ENCODE results near the gene GNL2. TPM values are rescaled to one million over a fixed set of nuclear protein-coding genes. Genes with fewer than 3 reads are reported as not detected.
"Not testable (repeated sequence)": the region's sequence is repeated elsewhere in the genome, so short reads cannot be mapped to it uniquely, and the experiment has no call there.

Gene GNL2
- total RNA-seq, 1 donor from 2014 or later: 108 TPM

DNA sequence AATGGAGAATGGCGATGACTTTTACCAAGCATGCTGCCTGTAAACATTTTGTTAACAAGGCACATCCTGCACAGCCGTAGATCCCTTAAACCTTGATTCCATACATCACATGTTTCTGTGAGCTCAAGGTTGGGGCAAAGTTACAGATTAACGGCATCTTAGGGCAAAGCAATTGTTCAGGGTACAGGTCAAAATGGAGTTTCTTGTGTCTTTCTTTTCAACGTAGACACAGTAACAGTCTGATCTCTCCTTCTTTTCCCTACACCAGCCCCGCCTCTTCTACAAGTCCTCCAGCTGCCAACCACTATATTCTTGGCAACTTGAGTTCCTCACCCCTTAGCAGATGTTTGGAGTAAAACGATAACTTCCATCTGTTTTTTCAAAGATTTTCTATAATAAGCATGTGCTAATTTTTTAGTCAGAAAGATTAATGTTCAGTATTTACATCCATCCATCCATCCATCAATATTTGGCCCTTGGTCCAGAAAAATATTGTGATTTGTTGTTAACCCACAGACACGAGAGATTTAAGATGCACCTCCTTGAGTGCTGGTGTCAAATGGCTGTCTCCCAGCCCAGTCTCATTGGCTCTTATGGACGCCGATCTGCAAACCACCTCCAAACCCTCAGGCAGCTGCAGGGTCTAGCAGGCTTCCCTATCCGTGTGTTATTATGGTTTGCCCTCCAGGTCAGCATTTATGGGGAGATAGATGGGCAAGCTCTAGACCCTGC lies 35.2 kb downstream of the GNL2 start:
- no peak for DNase-seq (ENCODE audit: low read depth, low spot score)

DNA sequence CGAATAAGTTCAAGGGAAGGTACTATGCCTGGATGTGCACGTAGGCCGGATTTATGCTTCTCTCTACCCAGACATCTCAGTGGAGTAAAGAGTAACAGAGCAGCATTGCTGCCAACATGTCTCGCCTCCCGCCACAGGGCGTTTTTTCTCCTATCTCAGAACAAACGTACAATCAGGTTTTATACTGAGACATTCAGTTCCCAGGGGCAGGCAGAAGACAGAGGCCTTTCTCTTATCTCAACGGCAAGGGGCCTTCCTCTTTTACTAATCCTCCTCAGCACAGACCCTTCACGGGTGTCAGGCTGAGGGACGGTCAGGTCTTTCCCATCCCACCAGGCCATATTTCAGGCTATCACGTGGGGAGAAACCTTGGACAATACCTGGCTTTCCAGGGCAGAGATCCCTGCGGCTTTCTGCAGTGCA lies 35.8 kb downstream of the GNL2 start:
- not testable (repeated sequence) for DNase-seq (ENCODE audit: low read depth, low spot score)

DNA sequence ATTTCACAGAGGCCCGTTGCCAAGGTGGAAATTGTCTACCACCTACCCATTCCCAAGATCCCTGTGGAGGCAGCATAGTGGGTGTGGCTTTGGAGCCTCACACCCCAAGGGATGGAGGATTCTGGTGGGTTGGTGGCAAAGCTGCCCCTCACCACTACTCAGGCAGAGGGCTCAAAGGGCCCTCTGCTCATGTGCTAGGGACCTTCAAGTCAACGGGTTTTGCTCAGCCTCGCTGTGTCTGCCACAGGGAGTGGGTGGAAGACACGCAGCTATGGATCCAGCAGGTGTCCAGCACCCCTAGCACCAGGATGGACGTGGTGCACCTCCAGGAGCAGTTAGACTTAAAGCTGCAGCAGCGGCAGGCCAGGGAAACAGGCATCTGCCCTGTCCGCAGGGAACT lies 36.7 kb downstream of the GNL2 start:
- DNase-seq (ENCODE audit: low read depth, low spot score): no peak

DNA sequence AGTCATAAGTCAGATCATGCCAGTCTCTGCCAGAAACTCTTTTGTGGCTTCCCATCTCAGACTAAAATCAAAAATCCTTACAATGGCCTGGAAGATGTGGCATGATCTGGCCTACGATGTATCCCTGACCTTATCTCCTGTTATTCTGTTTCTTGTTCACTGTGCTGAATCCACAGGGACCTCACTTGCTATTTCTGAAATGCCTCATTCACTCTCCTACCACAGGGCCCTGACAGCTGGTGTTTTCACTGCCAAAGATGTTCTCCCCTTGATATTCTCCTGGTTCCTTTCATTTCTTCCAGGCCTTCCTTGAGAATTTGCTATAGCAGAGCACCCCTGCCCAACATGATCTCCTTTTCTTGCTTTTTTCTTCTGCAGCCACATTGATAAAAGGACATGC lies 37.3 kb downstream of the GNL2 start:
- DNase-seq (ENCODE audit: low read depth, low spot score): no peak

DNA sequence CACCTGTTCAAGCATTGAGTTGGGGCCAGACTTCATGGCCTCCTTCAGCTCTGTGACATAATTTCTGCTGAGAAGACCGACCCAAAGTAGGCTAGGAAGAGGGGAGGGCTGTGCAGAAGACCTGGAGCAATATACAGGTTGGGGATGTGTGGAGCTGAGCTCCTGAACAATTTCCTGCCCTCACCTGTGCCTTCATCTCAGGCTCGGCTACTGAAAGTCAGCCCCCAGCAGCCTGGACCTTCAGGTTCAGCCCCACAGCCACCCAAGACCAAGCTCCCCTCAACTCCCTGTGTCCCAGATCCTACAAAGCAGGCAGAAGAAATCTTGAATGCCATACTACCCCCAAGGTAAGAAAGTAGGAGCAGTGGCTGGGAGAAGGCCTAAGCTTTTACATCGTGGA lies 38.3 kb downstream of the GNL2 start:
- no peak for DNase-seq (ENCODE audit: low read depth, low spot score)

DNA sequence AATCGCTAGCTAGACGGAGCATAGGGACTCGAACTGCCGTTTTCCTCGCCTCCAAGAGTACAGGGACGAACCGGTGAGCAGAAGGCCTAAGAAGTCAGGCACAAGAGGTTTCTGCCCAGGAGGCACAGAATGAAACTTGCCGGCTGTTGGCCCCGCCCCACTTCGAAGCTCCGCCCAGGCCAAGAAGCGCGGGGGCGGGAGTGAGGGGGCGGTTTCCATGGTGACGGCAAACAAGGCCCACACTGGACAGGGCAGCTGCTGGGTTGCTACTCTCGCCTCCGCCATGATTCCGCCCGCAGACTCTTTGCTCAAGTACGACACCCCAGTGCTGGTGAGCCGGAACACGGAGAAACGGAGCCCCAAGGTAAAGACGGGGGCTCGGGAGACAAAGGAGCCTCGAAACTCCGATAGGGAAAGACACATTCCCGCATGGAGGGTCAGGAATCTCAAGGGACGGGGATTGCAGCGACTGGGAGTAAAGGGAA lies 39.0 kb downstream of the GNL2 start, which contains the start of gene DNALI1:
Gene DNALI1, plus strand, starts transcription at position 229 of the 485 bp plus-strand sequence. Its CDS starts 55 bp downstream, at position 284.
- DNase-seq (ENCODE audit: low read depth, low spot score): peak; percentile 70

DNA sequence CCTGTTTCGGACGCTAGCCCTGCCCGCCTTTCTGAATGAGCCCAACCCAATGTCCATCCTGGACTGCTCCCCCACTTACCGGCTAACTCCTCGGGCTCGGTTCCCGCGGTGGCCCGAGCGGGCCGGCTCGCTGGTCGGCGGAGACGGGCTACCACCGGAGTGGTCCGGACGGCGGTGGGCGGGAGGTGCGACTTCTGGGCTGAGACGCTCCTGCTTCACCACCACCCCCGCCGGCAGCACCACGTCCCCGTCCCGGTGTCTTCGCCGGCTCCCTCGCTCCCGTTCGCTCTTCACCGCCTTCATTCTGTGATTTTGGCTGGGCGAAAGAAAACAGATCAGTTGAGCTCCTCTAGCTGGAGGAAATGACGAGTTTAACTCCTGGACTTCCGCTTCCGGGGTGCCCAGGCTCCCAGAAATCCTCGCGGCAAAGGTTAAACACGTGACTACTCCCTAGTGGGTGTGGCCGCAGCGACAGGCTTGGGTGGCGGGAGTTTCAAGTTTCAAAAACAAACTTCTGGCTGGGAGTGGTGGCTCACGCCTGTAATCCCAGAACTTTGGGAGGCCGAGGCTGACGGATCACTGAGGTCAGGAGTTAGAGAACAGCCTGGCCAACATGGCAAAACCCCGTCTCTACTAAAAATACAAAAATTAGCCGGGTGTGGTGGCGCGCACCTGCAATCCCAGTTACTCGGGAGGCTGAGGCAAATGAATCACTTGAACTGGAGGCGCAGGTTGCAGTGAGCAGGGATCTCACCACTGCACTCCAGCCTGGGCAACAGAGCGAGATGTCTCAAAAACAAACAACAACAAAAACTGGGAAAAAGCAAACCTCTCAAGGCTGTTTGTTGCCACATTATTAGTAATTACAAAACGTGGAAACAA lies 41.6 kb downstream of the GNL2 start, which contains the start of gene SNIP1:
Gene SNIP1, minus strand, starts transcription at position 367 of the 882 bp plus-strand sequence. Its CDS starts 64 bp downstream, at position 303.
- DNase-seq (ENCODE audit: low read depth, low spot score): peak; percentile 71

DNA sequence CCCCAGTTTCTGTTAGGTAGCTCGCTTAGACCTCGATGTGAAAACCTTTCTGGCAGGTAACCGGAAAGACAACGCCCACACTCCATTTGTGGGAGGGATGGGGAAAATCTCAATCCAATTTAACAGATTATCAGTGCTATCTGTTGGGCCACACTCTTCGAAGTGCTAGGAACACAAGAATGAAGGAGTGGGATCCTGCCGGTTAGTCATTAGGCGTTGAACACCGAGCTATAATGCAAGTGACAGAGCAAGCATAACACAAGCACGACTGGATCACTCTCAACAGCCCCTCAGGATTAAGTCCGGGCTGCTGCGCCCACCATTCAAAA lies 42.2 kb downstream of the GNL2 start:
- DNase-seq (ENCODE audit: low read depth, low spot score): no peak

DNA sequence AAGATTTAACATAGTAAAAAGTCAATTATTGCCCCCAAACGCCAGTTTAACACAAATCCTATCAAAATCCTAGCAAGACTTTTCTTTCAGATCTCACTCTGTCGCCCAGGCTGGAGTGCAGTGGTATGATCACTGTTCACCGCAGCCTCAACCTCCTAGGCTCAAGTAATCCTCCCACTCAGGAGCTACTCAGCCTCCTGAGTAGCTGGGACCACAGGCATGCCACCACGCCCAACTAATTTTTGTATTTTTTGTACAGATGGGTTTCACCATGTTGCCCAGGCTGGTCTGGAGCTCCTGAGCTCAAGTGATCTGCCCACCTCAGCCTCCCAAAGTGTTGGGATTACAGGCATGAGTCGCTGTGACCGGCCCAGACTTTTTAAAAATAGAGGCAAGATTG lies 46.4 kb downstream of the GNL2 start:
- no peak for DNase-seq (ENCODE audit: low read depth, low spot score)

DNA sequence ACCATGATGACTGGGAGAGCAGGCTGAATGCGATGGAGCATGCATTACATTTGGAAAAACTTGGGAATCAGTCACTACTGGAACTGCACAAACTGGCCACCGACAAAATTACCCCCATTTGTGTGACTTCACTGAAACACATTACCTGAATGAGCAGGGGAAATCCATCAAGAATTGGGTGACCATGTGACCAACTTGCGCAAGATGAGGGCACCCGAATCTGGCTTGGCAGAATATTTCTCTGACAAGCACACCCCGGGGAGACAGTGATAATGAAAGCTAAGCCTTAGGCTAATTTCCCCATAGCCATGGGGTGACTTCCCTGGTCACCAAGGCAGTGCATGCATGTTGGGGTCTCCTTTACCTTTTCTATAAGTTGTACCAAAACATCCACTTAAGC lies 50.7 kb downstream of the GNL2 start:
- no peak for DNase-seq (ENCODE audit: low read depth, low spot score)

DNA sequence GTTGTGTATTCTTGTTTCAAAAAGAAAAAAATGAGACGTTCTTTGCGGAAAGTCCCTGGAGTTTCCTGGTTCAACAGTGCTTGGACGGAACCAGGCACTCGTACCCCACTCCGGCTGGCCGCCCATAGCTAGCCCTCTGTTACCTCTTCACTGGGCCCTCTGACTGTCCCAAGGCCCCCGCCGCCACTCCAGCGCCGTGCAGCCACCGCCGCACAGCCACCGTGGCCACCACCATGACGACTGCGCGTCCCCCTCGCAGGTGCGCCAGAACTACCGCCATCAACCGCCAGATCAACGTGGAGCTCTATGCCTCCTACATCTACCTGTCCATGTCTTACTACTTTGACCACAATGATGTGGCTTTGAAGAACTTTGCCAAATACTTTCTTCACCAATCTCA lies 51.2 kb downstream of the GNL2 start:
- DNase-seq (ENCODE audit: low read depth, low spot score): no peak

DNA sequence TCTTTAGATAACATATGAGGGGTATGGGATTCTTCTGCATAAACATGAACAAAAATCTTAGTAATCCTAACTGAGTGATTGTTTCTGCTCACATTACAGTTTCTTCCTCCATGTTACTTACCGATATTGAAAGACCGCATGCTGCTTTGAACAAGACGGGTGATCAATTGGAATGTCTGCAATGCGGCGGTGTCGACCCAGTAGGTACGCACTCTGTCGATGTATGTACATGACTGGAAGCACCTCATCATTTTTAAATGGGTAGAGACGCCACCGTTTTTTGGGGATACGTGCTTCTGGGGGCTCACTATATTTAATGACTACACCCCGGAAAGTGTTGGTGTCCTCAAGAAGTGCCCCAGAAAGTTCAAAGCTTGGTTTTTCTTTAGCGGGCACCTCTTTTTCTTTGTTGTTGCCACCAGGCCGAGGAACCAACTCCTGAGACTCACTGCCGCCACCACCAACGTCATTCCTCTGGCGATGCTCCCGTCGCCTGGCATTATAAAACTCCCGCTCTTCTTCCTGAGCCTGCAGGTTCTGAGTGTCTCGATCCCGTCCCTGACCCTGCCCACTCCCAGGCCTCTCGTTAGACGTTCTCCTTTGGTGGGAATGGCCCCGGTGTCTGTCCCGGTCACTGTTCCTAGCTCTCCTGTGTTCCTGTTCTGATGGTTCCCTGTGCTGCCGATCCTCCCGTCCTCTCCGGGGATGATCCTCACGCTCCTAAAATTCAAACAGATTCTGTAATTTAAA lies 55.5 kb downstream of the GNL2 start:
- no peak for DNase-seq (ENCODE audit: low read depth, low spot score)

DNA sequence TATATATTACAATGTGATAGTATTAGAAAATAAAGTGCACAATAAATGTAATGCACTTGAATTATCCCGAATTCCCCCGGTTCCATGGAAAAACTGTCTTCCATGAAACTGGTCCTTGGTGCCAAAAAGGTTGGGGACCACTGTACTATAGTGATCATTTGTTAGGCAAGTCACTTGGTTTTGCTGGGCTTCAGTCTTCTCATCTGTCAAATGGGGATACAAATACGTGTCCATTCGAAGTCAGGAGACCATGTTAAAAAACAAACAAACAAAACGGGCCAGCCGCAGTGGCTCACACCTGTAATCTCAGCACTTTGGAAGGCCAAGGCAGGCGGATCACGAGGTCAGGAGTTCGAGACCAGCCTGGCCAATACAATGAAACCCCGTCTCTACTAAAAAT lies 56.6 kb downstream of the GNL2 start:
- not testable (repeated sequence) for DNase-seq (ENCODE audit: low read depth, low spot score)

DNA sequence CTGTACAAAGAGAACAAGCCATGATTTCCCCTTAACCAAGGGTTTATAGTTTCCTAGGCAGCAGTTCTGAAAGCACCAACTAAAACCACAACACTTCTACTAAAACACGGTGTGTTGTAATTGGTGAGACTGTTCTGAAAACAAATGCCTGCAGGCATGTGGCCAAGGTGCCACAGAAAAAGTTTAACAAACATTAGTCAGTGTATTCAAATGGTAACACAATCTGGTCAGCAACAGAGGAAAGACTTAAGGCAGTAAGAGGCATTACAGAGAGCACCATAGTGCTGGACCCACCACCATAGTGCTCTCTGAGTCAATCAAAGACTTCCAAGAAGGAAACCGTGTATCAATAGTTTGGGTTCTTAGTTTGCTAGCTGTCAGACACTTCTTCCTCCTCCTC lies 58.4 kb downstream of the GNL2 start:
- no peak for DNase-seq (ENCODE audit: low read depth, low spot score)

DNA sequence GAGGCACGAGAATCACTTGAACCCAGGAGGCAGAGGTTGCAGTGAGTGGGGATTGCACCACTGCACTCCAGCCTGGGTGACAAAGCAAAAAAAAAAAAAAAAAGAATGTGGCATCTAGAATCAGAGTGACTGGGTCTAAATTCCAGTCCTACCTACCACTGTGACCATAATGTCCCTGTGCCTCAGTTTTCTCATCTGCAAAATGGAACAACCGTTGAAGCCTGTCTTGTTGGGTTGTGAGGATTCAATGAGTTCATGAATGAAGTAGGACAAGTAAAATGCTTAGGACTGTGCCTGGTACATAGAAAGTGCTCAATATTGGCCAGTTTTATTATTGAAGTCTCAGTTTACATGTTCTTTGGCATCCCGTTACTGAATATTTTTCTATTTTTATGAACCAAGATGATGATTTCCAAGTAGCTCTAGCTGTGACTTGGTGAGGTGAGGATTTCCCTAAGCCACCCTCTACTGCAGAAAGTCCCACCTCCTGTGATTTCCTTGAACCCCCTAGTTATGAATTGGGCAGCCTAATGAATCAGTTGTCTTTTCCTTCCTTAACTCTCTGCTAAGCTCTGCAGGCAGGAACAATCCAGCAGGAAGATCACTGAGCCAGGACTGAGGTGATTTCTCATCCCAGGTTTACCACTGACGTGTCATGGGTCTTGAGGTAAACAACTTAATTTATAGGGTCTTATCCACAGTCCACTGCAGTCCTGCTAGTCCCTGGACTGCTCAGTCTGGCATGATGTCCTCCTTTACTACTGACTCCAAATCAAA lies 62.2 kb downstream of the GNL2 start:
- DNase-seq (ENCODE audit: low read depth, low spot score): no peak

DNA sequence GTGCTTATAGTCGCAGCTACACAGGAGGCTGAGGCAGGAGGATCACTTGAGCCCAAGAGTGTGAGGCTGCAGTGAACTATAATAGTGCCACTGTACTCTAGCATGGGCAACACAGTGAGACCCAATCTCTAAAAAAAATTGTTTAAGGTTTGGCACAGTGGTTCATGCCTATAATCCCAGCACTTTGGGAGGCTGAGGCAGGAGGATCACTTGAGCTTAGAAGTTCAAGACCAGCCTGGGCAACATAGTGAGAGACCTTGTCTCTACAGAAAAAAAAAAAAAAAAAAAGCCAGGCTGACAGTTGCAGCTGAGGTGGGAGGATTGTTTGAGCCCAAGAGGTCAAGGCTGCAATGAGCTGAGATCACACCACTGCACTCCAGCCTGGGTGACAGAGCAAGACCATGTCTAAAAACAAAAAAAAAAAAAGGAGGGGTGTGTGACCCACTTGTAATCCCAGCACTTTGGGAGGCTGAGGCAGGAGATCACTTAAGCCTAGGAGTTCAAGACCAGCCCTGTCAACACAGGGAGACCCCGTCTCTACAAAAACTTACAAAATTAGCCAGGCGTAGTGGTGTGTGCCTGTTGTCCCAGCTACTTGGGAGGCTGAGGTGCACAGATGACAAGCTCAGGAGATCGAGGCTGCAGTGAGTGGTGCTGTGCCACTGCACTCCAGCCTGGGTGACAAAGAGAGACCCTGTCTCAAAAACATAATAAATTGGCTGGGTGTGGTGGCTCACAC lies 63.1 kb downstream of the GNL2 start:
- DNase-seq (ENCODE audit: low read depth, low spot score): not testable (repeated sequence)

DNA sequence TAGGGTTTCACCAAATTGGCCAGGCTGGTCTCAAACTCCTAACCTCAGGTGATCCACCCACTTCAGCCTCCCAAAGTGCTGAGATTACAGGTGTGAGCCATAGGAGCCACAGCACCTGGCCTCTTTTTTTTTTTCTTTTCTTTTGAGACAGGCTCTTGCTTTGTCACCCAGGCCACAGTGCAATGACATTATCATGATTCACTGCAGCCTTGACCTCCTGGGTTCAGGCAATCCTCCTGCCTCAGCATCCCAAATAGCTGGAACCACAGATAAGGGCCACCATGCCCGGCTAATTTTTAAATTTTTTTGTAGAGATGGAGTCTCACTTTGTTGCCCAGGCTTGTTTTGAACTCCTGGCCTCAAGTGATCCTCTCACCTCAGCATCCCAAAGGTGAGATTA lies 65.8 kb downstream of the GNL2 start:
- not testable (repeated sequence) for DNase-seq (ENCODE audit: low read depth, low spot score)

DNA sequence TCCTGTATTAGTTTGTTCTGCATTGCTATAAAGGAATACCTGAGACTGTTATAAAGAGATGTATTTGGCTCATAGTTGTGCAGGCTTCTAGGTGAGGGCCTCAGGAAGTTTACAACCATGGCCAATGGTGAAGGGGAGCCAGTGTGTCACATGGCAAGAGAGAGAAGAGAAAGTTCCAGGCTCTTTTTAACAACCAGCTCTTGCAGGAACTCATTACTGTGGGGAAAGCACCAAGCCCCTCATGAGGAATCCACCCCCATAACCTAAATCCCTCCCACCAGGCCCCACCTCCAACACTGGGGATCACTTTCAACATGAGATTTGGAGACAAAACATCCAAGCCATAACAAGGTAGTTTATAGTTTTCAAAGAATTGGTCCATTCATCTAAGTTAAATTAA lies 76.1 kb downstream of the GNL2 start:
- DNase-seq (ENCODE audit: low read depth, low spot score): no peak

DNA sequence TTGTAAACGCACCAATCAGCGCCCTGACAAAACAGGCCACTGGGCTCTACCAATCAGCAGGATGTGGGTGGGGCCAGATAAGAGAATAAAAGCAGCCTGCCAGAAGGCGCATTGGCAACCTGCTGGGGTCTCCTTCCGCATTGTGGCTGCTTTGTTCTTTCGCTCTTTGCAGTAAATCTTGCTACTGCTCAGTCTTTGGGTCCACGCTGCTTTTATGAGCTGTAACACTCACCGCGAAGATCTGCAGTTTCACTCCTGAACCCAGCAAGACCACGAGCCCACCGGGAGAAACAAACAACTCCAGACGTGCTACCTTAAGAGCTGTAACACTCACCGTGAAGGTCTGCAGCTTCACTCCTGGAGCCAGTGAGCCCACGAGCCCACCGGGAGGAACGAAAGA lies 76.8 kb downstream of the GNL2 start:
- not testable (repeated sequence) for DNase-seq (ENCODE audit: low read depth, low spot score)

DNA sequence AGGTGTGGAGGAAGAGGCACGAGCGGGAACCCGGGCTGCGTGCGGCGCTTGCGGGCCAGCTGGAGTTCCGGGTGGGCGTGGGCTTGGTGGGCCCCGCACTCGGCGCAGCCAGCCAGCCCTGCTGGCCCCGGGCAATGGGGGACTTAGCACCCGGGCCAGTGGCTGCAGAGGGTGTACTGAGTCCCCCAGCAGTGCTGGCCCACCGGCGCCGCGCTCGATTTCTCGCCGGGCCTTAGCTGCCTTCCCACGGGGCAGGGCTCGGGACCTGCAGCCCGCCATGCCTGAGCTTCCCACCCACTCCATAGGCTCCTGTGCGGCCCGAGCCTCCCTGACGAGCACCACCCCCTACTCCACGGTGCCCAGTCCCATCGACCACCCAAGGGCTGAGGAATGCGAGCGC lies 77.5 kb downstream of the GNL2 start:
- not testable (repeated sequence) for DNase-seq (ENCODE audit: low read depth, low spot score)

Data from pulmonary artery endothelial cell (primary cell).